Common myeloid progenitor, CD34-positive (primary cell): ENCODE measurements around the gene ANGPTL1.

Source experiments
- CTCF ChIA-PET: fragments of 350-600 bp; sonication (Branson Sonifier 250); formaldehyde crosslinking; loops from one replicate; lab custom pipeline; 2021; ENCODE audit warnings: antibody characterized with exemption; lab: Charles Lee
- POLR2A ChIA-PET: fragments of 350-600 bp; sonication (Branson Sonifier 250); formaldehyde crosslinking; loops from one replicate; lab custom pipeline; 2021; ENCODE audit warnings: antibody characterized with exemption; lab: Charles Lee
- DNase-seq, 3 donors: peaks; one replicate each; pipeline versions ENCODE4 v3.0.0 to v3.0.0-alpha.2; 2013
- H3K27ac ChIP-seq, 2 experiments: 1 replicate in 1 of 2; 2 replicates in 1 of 2; pipeline ENCODE4 v1.7.0; 2013; ENCODE audit warnings: inconsistent platforms in 2 of 2, low read length in 2 of 2, mild to moderate bottlenecking in 2 of 2, low read depth in 1 of 2, moderate library complexity in 1 of 2; ENCODE audit not compliant: severe bottlenecking in 2 of 2, insufficient read depth in 1 of 2, poor library complexity in 1 of 2
- H3K27me3 ChIP-seq, 5 experiments: replicated peaks in 2 of 5; 1 replicate in 3 of 5; 2 replicates in 2 of 5; pipeline versions ENCODE4 v1.6.1 to v1.7.0; 2013; ENCODE audit warnings: low read length in 4 of 5, mild to moderate bottlenecking in 2 of 5, moderate library complexity in 2 of 5, inconsistent platforms in 1 of 5; ENCODE audit not compliant: insufficient read depth in 5 of 5, control insufficient read depth in 4 of 5
- H3K36me3 ChIP-seq, 4 experiments: 1 replicate in 2 of 4; 2 replicates in 2 of 4; pipeline versions ENCODE4 v1.6.1 to v1.7.0; 2013; ENCODE audit warnings: low read length in 3 of 4, control low read depth in 1 of 4, mild to moderate bottlenecking in 1 of 4; ENCODE audit not compliant: control insufficient read depth in 4 of 4, insufficient read depth in 4 of 4
- H3K4me1 ChIP-seq, 4 experiments: 1 replicate in 3 of 4; 2 replicates in 1 of 4; pipeline versions ENCODE4 v1.6.1 to v1.7.1; 2013; ENCODE audit warnings: low read length in 3 of 4, mild to moderate bottlenecking in 3 of 4, control low read depth in 1 of 4, inconsistent platforms in 1 of 4, moderate library complexity in 1 of 4; ENCODE audit not compliant: control insufficient read depth in 4 of 4, insufficient read depth in 4 of 4; ENCODE audit errors: control extremely low read depth in 1 of 4
- H3K4me3 ChIP-seq, 7 experiments: 1 replicate in 4 of 7; 2 replicates in 3 of 7; pipeline versions ENCODE4 v1.5.1 to v1.7.0; 2013; ENCODE audit warnings: mild to moderate bottlenecking in 7 of 7, low read length in 6 of 7, moderate library complexity in 6 of 7, inconsistent platforms in 2 of 7, low read depth in 2 of 7, control low read depth in 1 of 7; ENCODE audit not compliant: insufficient read depth in 4 of 7, control insufficient read depth in 1 of 7; ENCODE audit errors: extremely low read depth in 1 of 7
- H3K9me3 ChIP-seq, 5 experiments: 1 replicate in 4 of 5; 2 replicates in 1 of 5; pipeline versions ENCODE4 v1.6.1 to v1.7.1; 2013; ENCODE audit warnings: low read length in 4 of 5, mild to moderate bottlenecking in 2 of 5, inconsistent platforms in 1 of 5, low read depth in 1 of 5, moderate library complexity in 1 of 5; ENCODE audit not compliant: control insufficient read depth in 4 of 5, insufficient read depth in 2 of 5; ENCODE audit errors: control extremely low read depth in 1 of 5
- WGBS: methylation state at CpG from one replicate; pipeline ENCODE4 v1.1.5; 2013; ENCODE audit not compliant: insufficient coverage; 5-methylcytosine and 5-hydroxymethylcytosine counted together

ANGPTL1 gene

GRCh38 chr1:178818416-178818815 lies 52.5 kb downstream of the ANGPTL1 start:
- no peak for DNase-seq
- ChIA-PET CTCF (no interaction called here), POLR2A (no interaction called here)
- H3K4me1 ChIP-seq = no peaks in the 10 kb centered on the region
- no peaks in the 10 kb centered on the region for H3K27me3 ChIP-seq
- H3K36me3 ChIP-seq = peaks cover 0 to 8% (median 3%) of the 10 kb centered on the region in 4 experiments
- no peak overlapping the region for H3K4me3 ChIP-seq
- no peaks in the 10 kb centered on the region for H3K9me3 ChIP-seq
- WGBS = 100% methylated on average over 1 of the region's 2 CpGs
- no peak overlapping the region for H3K27ac ChIP-seq

- Histone ChIP-seq H3K27me3 (no peaks in the 10 kb centered on the region), H3K9me3 (no peaks in the 10 kb centered on the region), H3K27ac (no peak overlapping the region), H3K4me1 (no peaks in the 10 kb centered on the region), H3K4me3 (no peak overlapping the region), H3K36me3 (peaks cover 3 to 10% (median 7%) of the 10 kb centered on the region in 4 experiments)
- CTCF ChIA-PET = interaction anchor here (0.6 kb wide), 1 partner anchor 56 kb away, joined by 3 read pairs; no protein-coding TSS in a partner anchor
- POLR2A ChIA-PET = interaction anchor here (0.5 kb wide), 1 partner anchor 39 kb away, joined by 3 read pairs; no protein-coding TSS in a partner anchor
- no peak for DNase-seq
Observed at GRCh38 chr1:178810585-178810984, 60.3 kb downstream of the ANGPTL1 start.

GRCh38 chr1:178808529-178808928 lies 62.3 kb downstream of the ANGPTL1 start:
- Histone ChIP-seq H3K36me3 (peaks cover 3 to 10% (median 5%) of the 10 kb centered on the region in 4 experiments), H3K4me1 (no peaks in the 10 kb centered on the region), H3K27me3 (no peaks in the 10 kb centered on the region), H3K27ac (no peak overlapping the region), H3K4me3 (no peak overlapping the region), H3K9me3 (no peaks in the 10 kb centered on the region)
- WGBS = no CpG with 5 or more reads among the region's 3 CpGs
- DNase-seq = no peak
- ChIA-PET CTCF (interaction anchor here (1.4 kb wide), 1 partner anchor 194 kb away, joined by 4 read pairs; no protein-coding TSS in a partner anchor), POLR2A (no interaction called here)

GRCh38 chr1:178806665-178807300 lies 64.1 kb downstream of the ANGPTL1 start:
- ChIA-PET CTCF (no interaction called here), POLR2A (no interaction called here)
- Histone ChIP-seq H3K9me3 (no peaks in the 10 kb centered on the region), H3K27ac (no peak overlapping the region), H3K4me1 (no peaks in the 10 kb centered on the region), H3K4me3 (no peak overlapping the region), H3K36me3 (peaks cover 0 to 10% (median 5%) of the 10 kb centered on the region in 4 experiments), H3K27me3 (no peaks in the 10 kb centered on the region)
- WGBS = 100% methylated on average over 1 of the region's 9 CpGs
- no peak for DNase-seq

- WGBS = 100% methylated on average over 2 of the region's 3 CpGs
- Histone ChIP-seq H3K36me3 (peaks cover 0 to 20% (median 2%) of the 10 kb centered on the region in 4 experiments), H3K4me1 (no peaks in the 10 kb centered on the region), H3K27me3 (no peaks in the 10 kb centered on the region), H3K4me3 (no peak overlapping the region), H3K9me3 (peaks cover 0 to 11% (median 4%) of the 10 kb centered on the region in 5 experiments), H3K27ac (no peak overlapping the region)
- ChIA-PET CTCF (interaction anchor here (1.2 kb wide), 1 partner anchor 17 kb away, joined by 3 read pairs; no protein-coding TSS in a partner anchor), POLR2A (no interaction called here)
- no peak for DNase-seq
Observed at GRCh38 chr1:178802873-178803272, 68.0 kb downstream of the ANGPTL1 start.
